Daoy (cell line): Measurements from ENCODE around the gene GPRIN2. TPM values are rescaled to one million over a fixed set of nuclear protein-coding genes. Genes with fewer than 3 reads are reported as not detected.
"Not testable (repeated sequence)": the region's sequence is repeated elsewhere in the genome, so short reads cannot be mapped to it uniquely, and the experiment has no call there.

Experiments
- DNase-seq: peaks from one replicate; pipeline ENCODE4 v3.0.0-alpha.2; 2015; ENCODE audit warnings: low read depth
- total RNA-seq: library from RNA; depleted of rRNA; stranded (reverse); fragments of >200 nt; shearing (Covaris generic); gene quantifications from 2 replicates; pipeline ENCODE4 v1.2.3, GENCODE V29; 2014

GPRIN2 gene
- total RNA-seq, 1 experiment from 2014 or later, result 0.23 TPM

DNA sequence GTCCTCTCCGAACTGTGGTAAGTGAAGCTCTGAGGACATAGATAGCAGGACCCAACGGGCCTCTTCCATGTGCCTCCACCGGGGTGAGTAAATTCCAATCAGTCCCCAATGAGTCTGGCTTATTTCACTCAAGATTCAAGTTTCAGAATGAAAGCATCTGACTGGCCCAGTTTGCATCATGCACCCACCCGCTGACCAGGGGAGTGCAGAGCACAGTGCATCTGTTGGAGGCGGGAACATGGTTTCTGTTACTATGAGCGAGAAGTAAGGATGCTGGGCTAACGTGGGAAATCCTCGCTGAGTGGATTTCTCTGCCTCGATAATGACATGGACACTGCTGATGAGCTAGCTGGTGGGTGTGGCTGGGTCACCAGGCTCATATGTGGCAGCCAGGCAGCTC is 10.7 kb upstream of the GPRIN2 start:
- DNase-seq, result not testable (repeated sequence)

DNA sequence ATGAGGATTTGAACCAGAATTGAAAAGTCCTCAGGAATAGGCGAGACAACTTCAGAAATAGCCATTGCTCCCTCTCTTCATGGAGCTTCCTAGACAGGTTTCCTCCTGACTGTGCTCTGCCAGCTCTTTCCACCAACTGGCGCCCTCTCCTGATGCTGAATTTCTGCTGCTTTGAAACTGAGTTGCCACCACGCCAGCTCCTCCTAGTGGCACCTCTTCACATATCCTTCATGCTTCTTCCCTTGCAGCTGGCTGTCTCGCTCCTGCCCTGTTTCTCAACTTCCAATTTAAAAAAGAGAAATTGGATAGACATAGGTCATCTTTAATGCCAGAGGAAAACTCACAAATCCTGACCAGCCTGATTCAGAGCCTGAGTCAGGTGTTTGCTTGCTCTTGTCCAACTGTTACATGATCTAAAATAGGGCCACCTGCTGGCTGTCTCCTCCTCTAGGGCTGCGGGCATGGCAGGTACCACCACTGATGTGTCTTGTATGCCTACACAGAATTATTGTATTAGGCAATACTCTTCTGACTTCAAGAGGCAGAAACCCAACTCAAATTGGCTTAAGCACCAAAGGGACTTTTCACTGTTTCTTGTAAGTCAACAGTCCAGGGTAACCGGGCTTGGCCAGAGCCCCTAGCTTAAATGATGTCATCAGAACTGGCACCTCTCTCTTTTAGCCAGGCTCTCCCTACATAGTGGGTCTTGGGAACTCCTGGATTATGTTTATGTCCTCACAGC is 9.3 kb upstream of the GPRIN2 start:
- not testable (repeated sequence) for DNase-seq

DNA sequence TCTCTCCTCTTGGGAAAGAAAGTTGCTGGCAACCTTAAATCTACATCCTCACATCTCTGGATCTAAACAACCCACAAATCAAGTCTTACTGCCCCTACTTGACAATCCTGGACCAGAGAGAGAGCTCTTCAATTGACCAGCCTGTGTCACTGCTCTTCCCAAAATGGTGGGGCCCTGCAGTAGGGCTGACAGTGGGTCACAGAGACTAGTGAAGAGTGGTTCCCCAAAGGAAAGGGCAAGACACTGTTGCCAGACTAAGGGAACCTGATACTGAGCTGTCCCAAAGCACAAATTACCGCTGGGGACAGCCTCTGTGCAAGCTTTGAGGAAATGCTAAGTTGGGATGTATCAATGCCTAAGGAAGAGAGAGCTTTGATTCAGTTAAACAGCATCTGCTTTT is 4.5 kb upstream of the GPRIN2 start:
- DNase-seq, result no peak

DNA sequence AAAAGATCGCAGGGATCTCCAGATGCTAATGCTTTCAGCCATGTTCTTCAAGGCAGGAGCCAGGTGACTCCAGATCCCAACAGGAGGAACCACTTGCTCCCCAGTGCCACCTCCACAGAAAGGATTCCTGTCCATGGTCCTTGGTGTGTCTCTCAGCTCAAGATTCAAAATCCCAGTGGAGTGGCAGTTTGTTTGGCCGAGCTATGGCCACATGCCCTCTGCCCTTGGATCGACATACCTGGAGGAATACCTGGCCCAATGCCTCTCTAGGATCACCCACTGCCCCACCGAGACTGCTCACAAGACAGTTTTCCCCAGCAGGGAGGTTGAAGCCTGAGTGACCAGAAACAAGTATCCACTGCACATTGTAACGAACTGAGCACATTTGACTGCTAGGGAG is 3.9 kb upstream of the GPRIN2 start:
- no peak for DNase-seq

DNA sequence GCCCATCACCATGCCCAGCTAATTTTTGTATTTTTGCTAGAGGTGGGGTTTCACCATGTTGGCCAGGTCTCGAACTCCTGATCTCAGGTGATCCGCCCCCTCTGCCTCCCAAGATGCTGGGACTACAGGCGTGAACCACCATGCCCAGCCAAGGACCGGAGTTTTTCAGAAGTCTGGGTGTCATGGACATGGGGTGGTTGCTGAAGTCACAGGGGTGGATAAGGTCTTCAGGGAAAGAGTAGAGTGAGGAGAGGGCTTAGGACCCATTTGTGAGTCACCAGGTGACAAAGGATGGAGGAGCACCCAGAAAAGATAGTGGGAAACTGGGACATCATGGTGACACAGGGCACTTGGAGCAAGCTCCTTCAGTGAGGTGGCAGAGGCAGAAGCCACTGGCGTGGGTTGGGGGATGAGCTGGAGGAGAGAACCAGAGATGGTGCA is 2.8 kb upstream of the GPRIN2 start:
- no peak for DNase-seq

DNA sequence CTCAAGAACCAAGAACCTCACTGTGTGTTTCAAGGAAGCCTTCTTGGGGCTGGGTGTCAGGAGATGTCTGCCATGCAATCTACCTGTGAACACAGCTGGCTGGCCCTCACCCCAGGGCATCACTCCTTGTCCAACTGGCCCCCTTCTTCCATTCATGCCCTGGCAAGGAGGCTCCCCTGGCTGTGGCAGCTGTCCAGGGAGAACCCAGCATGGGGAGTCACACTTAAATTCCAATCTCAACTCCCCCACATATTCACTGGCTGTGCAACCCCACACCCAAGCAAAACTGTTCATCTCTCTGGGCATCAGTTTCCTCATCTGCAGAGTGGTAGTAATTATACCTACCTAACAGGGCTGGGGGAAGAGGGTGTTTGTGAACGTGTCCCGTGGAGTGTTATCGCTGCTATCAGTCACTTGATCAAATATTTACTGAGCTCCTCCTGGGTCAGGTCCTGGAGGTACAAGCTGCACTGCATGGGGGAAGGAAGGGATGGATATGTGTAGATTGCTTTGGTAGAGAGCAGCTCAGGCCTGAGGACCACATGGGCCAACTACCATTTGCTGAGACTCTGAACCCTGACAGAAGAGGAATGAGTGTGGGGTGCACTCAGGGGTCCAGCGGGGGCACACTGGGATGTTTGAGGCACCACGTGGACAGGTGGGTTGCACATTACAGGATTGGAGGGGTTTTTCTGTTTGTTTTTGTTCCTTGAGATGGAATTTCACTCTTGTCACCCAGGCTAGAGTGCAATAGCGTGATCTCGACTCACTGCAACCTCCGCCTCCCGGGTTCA is 2.1 kb upstream of the GPRIN2 start:
- DNase-seq, result no peak

DNA sequence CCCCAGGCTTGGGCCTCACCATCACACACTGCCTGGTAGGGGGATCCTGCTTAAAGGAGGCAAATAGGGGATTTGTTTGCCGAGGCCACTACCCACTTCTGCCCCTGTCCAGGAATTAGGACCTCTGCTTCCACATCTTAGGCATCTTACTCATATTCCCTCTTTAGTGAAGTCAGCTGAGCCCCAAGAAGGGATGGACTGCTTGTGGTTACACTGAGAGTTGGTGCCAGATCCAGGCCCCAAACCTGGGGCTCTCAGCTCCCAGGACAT is 1.6 kb upstream of the GPRIN2 start:
- no peak for DNase-seq

DNA sequence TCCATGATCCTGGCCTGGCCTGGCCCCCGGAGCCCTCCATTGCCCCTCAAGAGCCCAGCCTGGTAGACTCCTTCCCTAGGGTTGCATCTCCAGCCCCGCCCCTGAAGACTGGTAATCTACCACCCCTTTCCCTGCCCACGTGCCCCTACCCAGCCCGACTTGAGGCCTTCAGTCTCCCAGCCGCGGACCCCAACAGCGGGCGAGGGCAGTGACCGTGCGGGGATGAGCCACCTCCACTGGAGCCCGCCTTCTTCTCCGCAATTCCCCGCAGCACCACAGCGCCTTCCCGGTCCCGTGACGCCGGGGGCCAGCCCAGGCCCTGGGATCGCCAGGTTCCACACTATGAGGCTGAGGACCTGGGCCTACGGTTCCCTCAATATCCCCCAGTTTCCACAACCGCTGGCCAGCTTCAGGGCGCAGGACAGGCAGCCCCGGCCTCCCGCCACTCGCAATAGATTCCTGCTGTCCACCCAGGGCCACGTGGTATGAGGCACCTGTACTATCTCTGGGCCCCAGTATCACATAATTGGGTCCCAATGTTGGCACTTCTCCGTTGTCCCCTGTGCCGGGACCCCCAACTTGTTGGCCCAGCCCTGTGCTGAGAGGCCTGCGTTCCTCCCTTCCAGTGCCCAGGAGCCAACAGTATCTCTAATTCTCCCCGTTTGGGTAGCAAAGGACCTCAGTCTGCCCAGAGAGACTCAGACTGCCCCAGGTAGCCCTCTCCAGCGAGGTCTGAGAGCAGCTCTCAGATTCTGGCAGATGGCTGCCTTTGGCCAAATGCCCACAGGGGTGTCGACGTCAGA is 1.1 kb upstream of the GPRIN2 start:
- DNase-seq, result no peak

DNA sequence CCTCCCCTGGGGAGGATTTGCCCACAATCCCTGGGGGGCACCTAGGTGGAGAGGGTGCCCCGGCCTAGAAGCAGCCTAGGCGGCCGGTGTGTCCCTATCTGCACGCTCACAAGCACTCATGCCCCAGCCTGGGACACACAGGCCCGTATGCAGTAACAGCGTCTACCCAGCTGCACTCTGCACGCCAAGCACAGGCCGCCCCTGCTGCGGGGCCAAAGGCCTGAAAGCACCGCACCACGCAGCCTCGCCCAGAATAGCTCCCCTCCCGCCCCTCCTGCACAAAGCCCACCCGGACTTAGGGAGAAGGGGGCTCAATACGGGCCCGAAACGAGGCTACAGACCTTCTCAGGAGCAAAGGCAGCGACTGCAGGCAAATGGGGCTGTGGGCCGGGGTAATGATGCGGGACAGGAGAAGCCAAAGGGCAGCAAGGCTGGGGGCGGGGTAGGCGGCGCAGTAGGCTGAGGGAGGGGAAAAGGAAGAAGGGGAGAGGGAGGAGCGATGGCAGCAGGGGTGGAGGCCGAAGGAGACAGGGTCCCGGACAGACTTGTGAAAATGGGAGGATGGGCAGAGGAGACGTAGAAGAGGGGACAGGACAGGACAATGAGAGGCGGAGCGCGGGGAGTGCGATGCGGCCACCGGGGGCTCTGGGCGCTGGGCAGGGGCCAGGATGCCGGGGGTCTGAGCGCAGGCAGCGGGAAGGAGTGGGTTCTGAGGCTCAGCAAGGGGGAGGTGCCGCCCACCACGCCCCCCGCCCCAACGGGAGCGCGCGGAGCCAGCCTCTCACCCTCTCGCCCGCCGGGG is 544 bp downstream of the GPRIN2 start:
- no peak for DNase-seq

DNA sequence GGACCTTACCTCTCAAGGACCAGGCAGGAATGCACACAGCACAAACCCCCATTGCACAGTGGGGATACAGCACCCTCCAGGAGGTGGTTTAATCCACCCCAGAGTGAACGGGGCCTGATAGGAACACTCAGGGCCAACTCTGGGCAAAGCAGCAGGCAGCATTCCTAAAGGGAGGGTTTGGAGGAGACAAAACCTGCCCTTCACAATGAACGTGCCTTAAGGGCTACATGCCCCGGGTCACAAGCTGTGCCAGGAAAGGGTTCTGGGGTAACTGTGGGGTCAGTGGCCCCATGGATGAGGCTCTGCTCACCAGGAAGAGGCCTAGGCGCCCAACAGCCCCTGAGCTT is 1.1 kb downstream of the GPRIN2 start:
- DNase-seq, result no peak

DNA sequence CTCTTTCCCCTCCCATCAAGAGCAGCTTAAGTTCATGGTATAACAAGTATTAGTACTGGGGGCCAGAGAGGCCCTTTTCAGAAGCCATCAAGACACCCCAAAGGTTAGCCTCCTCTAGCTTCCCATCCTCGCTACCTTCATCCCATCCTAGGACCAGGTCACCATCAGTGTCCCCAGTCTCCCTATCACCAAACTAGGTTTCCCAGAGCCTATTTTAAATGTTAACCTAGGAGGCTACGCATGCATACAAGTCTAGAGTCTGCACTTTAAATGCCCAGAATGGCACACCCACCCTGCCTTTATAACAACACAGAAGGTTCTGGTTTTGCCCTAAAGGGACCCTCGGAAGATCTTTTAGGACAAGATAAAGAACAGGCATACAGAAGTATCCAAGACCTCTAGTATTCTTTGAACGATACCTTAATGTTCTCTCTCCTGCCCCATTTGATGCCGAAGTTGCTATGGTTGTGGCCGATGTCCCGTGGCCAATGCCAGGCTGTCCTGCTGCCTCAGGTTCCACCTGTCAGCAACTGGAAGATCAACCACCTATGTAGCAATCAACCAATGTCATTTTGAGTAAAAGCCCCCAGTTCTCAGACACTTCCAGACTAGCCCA is 2.2 kb downstream of the GPRIN2 start:
- no peak for DNase-seq

DNA sequence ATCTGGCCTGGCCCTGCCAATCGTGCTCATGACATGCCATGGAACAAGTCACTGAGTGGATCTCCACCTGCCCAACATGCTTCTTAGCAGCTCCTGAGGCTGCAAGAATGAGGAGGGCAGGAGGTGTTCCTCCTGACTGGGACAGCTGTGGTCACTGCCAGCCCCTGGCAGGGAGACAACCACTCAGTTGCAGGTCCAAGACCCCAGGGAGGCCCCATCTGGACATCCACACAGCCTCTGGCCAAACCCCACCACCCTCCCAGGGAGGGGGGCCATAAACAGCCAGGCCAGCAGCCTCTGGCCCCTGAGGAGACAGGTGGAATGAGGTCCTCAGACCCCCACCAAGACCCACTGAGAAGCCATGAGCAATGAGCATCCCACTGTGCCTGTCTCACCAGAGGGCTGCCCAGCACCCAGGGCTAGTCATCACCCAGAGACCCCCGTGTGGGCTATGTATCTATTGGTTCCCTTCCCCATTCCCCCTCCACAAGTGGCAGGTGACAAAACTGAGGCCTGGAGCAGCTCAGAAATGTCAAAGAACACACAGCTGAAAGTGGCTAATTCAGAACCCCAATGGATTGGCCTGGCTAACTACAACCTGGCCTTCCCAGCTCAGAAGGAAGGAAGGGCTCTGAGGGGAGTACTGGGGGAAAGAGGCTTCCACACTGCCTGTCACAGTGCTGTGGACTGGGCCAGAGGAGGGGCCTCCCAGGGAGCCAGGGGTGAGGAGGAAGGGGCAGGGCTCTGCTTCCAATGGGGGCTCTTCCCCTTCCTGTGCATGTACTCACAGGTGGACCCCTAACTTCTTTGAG is 3.0 kb downstream of the GPRIN2 start:
- no peak for DNase-seq

DNA sequence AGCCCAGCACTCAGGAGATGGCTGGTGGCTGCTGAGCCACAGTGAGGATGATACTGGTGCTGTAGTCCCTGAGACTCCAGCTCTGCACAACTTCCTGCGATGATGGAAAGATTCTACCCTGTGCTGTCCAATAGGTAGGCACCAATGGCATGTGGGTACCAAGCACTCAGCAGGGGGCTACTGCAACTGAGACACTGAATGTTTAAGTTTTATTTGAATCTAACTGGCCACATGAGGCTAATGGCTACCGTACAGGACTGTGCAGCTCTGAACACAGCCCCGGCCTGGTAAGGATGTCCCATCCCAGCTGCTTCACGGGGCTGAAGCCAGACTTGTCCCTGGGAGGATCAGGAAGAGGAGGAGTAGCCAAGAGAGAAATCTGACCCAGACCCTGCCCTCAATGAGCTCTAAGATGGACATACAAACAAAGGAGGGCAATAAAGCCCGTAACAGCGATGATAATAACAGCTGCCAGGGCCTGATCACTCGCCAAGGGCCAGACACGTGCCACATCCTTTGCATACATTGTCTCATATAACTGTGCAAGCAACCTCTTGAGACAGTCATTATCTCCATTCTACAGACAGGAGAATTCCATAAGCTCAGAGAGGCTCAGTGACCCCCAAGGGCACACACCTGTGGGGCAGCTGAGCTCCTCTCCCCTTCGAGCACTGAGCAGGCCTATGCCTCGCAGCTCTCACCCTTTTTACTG is 3.8 kb downstream of the GPRIN2 start:
- no peak for DNase-seq

DNA sequence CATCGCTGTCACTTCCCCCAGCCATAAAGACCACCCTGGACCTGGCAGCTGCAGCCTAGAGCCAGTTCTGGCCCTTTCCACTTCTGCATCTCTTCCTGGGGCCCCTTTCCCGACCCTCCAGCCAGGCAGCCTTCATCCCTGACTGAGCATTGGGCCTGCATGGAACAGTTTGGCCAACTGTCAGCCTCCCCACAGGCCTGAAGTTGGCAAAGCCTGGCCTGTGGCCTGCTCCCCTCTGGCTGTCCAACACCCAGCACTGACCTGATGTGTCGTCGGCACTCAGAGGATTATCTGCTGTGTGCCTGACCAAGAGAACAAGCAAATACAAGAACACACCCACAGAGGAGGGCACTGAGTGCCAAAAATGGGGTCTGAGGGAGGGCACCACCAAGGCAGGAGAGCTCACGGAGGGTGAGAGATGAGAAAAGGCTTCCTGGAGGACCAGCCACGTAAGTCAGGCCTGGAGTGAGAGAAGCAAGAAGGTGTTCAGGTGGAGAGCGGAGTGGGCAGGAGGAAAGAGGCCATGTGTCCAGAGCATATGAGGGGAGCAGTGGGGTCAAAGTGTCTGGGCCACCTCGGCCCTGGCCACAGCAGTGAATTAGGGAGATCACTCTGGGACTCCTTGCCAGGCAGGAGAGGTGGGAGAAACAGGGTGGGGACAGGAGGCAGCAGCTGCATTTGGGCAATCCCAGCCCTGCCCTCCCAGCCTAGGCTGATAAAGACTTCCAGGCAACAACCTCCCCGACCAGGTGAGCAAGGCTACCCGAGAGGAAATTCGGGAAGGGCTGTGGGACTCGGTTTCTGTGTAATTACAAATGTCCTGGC is 4.5 kb downstream of the GPRIN2 start:
- DNase-seq, result no peak

DNA sequence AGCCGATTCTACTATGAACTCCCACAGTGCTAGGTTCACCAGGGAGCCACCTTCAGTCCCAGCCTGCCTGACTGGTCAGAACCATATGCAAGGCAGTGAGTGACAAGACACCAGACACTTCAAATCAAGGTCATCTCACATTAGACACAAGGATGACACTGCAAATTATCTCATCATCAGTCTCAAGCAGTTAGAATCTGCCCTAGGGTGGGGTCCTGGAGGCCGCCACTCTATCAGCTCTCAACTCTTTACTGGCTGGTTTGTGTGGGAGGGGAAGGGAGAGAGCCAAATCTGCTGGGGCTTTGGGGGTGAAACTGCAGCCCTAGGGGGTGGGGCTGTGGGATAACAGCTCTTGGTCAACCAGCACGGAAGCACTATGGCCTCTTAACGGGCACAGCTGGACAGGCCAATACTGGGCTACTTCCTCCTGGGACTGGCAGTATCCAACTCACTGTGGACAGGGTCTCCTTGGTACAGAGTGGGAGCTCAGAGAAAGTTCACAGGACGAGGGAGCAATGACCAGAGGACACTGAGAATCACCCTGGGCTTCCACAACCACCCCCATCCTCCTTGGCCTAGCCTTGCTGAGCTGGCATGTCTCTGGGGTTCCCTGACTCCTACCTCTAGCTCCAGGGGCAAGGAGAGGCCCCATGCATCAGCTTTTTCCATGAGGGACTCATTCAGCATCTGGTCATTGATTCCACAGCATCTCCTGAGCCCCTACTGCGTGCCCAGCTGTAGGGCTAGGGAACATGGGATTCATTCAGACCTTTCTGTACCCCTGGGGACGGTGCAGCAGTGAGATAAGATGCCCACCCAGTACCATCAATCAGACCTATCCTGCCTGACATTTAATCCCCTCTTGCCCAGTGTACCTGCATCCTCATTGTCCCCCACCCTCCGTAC is 5.4 kb downstream of the GPRIN2 start:
- DNase-seq, result no peak

DNA sequence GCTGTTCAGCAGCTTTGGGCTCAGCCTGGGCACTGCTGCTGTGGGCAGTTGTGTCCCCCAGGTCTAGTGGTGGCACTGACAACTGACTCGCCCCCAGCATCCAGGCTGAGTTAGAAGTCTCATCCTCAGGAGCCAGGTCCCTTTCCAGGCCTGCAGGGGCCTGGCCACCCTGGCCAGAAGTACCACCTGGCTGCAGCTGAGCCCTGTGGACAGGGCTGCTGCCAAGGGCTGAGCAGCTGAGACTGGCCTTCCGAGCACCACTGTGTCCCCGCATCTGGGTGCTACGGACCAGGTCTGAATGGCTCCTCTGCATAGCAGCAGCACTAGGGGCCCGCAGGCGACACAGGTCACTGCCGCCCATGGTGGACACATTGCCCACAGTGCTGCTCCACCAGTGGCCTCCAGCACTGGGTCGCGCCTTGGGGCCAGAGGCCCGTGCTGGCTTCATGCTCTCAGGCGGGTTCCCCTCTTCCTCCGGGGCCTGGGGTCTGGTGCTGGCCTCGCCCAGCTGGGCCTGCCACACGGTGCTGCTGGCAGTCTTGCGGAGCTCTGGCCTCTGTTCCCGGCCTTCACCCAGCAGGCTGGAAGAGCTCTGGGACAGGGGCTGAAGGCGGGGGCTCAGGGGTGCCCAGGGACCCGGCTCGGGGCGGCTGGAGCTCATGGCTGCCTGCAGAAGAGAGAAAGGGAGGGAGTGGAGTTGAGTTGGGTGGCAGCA is 6.2 kb downstream of the GPRIN2 start:
- DNase-seq, result no peak
